DOHH2 (cell line): ENCODE measurements around the gene ANKRD13C.

ENCODE experiments used
- EZH2phosphoT487 ChIP-seq: fragments of 200-600 bp; sonication (generic); IDR thresholded peaks from 2 replicates; pipeline ENCODE4 v1.6.1; 2017; ENCODE audit warnings: borderline replicate concordance, mild to moderate bottlenecking, antibody characterized with exemption, low read length, moderate library complexity, mixed read lengths
- TF ChIP-seq, protein P1 (sequence below): fragments of 200-600 bp; sonication (generic); IDR thresholded peaks from one replicate; pipeline ENCODE4 v1.5.1; 2014; ENCODE audit warnings: antibody characterized with exemption, mild to moderate bottlenecking, low read depth, low read length; ENCODE audit not compliant: poor library complexity, severe bottlenecking

DNA sequence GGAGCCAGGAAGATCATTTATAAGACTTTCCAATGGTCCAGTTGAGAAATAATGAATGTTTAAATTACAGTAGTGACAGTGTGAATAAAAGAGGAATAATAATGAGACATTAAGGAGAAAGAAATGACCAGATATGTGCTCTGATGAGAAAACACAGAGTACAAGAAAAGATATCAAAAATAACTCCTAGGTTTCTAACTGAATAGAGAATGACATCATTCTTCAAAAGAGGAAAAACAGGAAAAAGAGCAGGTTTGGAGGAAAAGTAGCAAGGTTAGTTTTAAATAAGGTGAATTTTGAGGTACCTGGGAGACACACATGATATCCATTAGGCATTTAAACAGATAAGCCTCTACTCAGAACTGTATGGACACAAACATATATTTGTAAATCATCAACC, 55.0 kb downstream of the ANKRD13C start:
- TF ChIP-seq, protein P1, sequence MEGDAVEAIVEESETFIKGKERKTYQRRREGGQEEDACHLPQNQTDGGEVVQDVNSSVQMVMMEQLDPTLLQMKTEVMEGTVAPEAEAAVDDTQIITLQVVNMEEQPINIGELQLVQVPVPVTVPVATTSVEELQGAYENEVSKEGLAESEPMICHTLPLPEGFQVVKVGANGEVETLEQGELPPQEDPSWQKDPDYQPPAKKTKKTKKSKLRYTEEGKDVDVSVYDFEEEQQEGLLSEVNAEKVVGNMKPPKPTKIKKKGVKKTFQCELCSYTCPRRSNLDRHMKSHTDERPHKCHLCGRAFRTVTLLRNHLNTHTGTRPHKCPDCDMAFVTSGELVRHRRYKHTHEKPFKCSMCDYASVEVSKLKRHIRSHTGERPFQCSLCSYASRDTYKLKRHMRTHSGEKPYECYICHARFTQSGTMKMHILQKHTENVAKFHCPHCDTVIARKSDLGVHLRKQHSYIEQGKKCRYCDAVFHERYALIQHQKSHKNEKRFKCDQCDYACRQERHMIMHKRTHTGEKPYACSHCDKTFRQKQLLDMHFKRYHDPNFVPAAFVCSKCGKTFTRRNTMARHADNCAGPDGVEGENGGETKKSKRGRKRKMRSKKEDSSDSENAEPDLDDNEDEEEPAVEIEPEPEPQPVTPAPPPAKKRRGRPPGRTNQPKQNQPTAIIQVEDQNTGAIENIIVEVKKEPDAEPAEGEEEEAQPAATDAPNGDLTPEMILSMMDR, result no peak
- no peak for TF ChIP-seq EZH2phosphoT487
